GM12873 (cell line): ENCODE data around the gene CPA4.

ENCODE experiments used
- TF ChIP-seq, protein P1 (sequence below): IDR thresholded peaks from 2 replicates; pipeline ENCODE4 v1.5.1; 2012; ENCODE audit warnings: low read depth, mild to moderate bottlenecking, moderate library complexity, low read length, control low read depth; ENCODE audit not compliant: insufficient read depth; ENCODE audit errors: missing control alignments

The CPA4 gene

DNA sequence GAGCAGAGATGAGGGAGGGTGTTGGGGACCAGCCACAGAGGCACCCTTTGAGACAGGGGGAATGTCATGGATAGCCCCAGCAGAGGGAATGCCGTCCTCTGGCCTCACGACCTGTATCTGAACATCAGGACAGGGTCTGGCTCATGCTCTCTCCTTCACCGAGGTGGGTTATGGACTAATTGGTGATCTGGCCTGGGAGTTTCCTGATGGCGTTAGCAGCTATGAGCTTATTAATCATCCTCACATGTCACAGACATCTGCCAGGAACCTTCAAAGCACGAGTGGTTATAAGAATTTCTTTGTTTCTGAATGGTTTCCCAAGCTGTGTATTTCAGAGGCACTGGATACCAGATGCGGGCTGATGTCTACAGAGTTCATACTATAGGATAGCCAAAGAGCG is 6.9 kb downstream of the CPA4 start:
- TF ChIP-seq, protein P1, sequence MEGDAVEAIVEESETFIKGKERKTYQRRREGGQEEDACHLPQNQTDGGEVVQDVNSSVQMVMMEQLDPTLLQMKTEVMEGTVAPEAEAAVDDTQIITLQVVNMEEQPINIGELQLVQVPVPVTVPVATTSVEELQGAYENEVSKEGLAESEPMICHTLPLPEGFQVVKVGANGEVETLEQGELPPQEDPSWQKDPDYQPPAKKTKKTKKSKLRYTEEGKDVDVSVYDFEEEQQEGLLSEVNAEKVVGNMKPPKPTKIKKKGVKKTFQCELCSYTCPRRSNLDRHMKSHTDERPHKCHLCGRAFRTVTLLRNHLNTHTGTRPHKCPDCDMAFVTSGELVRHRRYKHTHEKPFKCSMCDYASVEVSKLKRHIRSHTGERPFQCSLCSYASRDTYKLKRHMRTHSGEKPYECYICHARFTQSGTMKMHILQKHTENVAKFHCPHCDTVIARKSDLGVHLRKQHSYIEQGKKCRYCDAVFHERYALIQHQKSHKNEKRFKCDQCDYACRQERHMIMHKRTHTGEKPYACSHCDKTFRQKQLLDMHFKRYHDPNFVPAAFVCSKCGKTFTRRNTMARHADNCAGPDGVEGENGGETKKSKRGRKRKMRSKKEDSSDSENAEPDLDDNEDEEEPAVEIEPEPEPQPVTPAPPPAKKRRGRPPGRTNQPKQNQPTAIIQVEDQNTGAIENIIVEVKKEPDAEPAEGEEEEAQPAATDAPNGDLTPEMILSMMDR, result no peak

DNA sequence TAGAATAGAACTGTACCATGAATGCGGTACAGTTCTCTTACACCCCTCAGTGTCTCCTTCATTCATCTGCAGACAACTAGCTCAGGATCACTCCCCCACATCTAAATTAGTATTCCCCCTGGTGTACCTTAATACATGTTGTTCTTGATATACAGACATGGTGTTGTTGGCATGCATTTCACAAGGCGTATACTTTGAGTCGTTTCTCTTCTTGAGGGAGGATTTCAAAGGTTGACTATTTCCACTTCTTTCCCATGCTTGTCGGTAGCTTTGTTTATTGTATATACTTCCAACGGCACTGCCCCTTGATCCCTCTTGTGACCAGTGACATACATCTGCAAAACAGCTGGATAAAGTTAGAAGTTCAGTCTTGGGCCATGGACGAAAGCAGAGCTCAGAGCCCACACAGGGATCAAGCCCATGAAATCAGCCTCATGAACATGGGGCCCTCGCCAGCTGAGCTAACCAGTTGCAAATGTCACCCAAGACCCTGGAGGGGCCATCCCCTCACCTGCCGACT is 8.6 kb downstream of the CPA4 start:
- TF ChIP-seq, protein P1, result no peak

- TF ChIP-seq, protein P1, result no peak
Observed at GRCh38 chr7:130302649-130303048, 9.7 kb downstream of the CPA4 start.

GRCh38 chr7:130303127-130303526 is 10.2 kb downstream of the CPA4 start:
- TF ChIP-seq, protein P1, result no peak

GRCh38 chr7:130303551-130303950 is 10.6 kb downstream of the CPA4 start:
- TF ChIP-seq, protein P1, result no peak

GRCh38 chr7:130303982-130304381 is 11.0 kb downstream of the CPA4 start:
- TF ChIP-seq, protein P1, result no peak

- TF ChIP-seq, protein P1, result no peak
Observed at GRCh38 chr7:130304878-130305277, 11.9 kb downstream of the CPA4 start.
